Measurements from ENCODE around the gene ALDH3B1.

The ALDH3B1 gene

DNA sequence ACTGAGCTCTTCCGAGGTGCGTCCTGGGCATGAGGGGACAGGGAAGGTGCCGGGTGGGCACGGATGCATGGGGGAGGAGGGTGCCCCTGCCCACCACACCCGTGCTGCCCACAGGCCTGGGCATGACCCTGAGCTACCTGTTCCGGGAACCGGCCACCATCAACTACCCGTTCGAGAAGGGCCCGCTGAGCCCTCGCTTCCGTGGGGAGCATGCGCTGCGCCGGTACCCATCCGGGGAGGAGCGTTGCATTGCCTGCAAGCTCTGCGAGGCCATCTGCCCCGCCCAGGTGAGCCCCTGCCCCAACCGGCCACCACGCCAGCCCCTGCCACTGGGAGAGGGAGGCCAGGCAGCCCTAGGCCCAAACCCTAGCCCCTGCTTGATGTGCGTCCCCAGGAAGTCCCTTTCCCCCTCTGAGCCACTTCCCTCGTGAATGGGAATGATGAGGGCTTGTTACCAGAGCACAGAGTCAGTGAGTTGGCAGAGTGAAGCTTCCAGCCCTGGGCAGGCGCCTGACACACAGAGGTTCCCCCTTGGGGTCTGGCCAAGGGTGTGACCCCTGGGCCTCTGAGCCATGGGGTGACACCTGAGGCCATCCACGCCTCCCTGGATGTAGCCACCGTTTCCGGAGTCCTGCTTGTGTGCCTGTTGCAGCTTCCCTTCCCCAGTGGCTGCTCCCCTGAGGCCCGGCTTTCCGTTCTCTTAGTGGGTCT, 23.0 kb downstream of the ALDH3B1 start:
- DNase-seq: no peak

- DNase-seq: no peak
Observed at GRCh38 chr11:68033708-68034045, 23.6 kb downstream of the ALDH3B1 start.

DNA sequence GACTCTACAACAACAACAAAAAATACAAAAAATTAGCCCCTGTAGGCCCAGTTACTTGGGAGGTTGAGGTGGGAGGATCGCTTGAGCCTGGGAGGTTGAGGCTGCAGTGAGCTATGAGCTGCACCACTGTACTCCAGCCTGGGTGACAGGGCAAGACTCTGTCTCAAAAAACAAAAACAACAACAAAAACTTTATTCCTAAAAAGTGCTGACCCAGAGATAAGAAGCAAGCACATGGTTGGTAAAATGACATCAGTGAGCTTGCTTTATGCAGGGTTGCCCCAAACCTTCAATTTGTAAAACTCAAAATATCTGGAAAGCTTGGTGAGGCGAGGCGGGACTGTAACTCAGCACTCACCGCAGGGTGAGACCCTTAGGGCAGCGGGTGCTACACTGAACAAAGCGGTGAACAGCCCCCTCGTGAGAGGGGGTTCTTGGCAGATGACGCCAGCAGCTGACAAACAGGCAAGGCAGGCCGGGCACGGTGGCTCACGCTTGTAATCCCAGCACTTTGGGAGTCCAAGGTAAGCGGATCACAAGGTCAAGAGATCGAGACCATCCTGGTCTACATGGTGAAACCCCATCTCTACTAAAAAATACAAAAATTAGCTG, 25.2 kb downstream of the ALDH3B1 start:
- DNase-seq: no peak

DNA sequence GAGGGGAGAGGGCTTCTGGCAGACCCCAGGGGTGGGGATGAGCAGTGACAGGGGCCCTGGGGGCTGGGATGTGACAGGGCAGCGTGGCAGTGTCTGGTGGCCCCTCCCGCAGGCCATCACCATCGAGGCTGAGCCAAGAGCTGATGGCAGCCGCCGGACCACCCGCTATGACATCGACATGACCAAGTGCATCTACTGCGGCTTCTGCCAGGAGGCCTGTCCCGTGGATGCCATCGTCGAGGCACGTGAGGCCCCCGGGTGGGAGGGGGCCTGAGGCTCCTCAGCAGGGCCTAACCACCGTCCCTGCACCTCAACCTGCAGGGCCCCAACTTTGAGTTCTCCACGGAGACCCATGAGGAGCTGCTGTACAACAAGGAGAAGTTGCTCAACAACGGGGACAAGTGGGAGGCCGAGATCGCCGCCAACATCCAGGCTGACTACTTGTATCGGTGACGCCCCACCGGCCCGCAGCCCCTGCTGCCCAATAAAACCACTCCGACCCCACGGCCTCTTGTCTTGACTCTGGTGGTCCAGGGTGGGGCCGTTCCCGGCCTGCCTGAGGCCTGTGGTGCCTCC, 26.1 kb downstream of the ALDH3B1 start:
- DNase-seq: no peak

GRCh38 chr11:68036717-68037239, 26.7 kb downstream of the ALDH3B1 start:
- DNase-seq: no peak

DNA sequence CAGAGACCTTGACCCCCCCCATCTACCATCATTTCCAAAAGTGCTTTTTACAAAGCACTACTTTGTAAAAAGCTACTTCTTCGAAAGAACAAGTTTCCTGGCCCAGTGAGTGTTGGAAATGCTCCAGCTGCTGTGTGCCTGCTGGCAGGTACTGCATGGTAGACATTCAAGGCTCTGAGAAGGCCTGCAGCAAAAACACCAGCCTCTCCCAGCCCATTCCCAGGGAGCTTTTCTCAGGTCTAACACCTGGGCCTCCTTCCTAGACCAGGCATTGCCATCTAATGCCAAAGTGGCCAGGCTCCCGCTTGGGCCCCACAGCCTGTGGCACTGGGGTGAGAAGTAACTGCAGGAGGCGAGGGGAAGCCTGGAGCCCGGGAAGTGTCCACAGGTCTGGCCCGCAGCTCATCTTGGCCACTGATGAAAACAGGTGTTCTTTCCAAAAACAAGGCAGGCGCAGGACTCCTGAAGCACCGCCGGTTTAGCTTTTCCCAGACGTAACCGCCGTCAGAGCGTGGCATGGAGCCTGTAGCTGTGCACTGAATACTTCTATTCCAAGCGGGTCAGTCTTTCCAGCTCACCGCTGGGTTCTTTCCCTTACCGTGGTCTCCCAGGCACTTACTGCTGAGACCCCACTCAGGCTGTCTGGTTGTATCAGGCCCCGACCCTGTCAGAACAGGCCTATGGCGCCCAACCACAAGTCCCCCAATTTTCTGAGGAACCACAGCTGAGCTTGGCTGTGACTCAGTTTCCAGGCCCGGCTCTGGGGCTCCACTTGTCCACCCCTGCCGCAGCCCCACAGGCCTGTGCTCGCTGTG, 27.5 kb downstream of the ALDH3B1 start:
- DNase-seq: no peak

DNA sequence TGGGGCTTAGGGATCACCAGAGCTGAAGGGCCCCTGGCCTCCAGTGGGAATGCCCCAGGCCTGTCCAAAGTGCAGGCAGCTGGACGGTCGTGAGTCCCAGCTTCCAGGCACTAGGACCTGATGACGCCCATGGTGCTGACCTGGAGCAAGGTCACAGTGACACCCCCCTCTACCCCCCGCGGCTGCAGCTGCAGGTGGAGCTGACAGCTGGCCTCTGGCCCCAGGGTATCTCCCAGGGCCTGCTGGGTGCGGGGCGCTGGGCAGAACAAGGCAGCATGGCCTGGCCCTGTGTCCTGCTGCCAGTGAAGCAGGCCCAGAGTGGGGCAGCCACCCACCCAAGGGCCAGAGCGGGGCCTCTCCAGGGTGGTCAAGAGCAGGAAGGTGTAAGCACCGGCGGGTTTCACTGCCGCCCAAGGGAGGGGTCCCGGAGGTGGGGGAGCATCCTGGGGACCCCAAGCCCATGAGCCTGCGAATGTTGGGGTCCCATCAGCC, 28.1 kb downstream of the ALDH3B1 start:
- DNase-seq: no peak

DNA sequence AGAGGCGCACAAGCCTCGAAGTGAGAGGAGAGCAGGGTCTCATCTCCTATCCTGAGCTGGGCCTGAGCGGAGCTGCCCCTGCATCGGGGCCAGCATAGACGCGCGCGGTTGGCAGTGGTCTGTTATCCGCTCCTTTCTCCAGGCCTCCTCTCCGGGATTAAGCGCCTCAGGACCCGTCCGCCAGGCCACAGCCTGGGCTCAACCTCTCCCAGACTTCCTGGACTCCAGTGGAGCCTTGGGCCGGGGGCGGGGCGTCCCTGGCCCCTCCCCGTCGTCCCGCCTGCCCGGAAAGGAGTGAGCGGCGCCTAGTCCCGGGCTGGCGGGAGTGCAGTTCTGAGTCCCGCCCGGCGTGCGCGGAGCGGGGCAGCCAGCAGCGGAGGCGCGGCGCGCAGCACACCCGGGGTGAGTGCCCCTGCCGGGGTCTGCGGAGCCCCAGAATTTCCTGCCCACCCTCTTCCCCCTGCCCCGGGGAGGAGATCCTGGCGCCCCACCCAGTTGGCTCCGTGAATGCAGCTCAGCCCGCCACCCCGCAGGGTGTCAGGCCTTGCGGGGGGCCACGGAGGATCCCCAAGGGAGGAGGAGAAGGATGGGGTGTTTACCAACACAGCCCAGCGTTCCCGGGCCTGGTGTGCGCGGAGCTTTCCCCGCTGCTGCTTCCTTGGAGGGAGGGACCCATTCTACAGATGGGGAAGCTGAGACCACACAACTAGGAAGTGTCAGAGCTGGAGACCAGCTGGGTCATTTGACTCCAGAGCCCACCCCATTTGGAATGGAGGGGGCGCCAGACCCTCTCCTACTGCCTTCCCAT, 28.8 kb downstream of the ALDH3B1 start, which contains the start of gene TCIRG1:
TCIRG1 (plus strand) TSS at position 308 of the 808 bp plus-strand sequence. CDS start 2,247 bp downstream, outside the sequence.
- peak; percentile 34 for DNase-seq

GRCh38 chr11:68039526-68040086, 29.5 kb downstream of the ALDH3B1 start:
- DNase-seq: no peak

GRCh38 chr11:68040101-68040956, 30.2 kb downstream of the ALDH3B1 start:
- peak; percentile 37 for DNase-seq

GRCh38 chr11:68040957-68041591, 30.9 kb downstream of the ALDH3B1 start:
- no peak for DNase-seq

- no peak for DNase-seq
Observed at GRCh38 chr11:68041617-68042218, 31.6 kb downstream of the ALDH3B1 start.

- DNase-seq: no peak
Observed at GRCh38 chr11:68042219-68043028, 32.3 kb downstream of the ALDH3B1 start.

DNA sequence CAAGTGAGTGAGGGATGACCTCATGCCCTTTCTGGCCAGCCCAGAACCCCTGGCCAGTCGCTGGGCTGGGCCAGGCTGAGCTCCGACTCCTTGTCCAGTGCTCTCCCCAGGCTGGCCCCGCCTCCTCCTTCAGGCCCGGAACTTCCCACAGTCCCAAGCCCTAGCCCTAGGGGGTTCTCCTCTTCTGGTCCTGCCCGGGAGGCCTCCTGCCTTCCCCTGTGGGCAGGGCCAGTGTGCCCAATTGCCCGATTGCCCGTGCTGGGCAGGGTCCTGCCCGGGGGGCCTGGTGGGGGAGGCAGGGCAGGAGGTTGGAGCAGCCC, 32.9 kb downstream of the ALDH3B1 start:
- DNase-seq: no peak

- DNase-seq: no peak
Observed at GRCh38 chr11:68043349-68044144, 33.4 kb downstream of the ALDH3B1 start.

DNA sequence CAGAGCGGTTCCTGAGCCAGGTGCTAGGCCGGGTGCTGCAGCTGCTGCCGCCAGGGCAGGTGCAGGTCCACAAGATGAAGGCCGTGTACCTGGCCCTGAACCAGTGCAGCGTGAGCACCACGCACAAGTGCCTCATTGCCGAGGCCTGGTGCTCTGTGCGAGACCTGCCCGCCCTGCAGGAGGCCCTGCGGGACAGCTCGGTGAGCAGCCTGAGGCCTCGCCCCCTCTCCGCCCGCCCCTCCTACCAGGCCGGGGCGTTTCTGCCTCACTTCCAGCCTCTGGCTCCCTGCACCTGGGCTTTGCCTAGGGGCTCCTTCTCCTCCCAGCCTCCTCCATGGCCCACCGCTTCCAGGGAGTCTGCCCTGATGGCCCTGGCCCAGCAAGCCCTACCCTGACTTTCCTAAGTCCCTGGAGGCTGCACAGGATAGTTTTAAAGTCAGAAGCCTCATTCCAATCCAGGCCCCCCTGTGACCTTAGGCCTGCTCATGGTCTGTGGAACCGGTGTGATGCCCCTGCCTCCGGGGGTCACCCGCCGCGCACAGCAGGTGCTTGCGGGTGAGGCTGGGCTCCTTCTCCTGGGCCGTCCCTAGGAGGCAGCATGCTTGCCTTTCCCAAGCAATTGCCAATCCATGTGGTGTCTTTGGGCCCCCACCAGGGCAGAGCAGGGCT, 34.2 kb downstream of the ALDH3B1 start:
- no peak for DNase-seq

GRCh38 chr11:68044898-68045351, 34.8 kb downstream of the ALDH3B1 start:
- no peak for DNase-seq

Measured in activated CD4-positive, alpha-beta T cell treated with anti-CD3 and anti-CD28 coated beads, Interleukin-2, amount 50 U/mL, for 1 hour (primary cell).